Neural progenitor cell (in vitro differentiated cells): ENCODE measurements around the gene ZNF506. TPM values are rescaled to one million over a fixed set of nuclear protein-coding genes. Genes with fewer than 3 reads are reported as not detected.
"Not testable (repeated sequence)": the region's sequence is repeated elsewhere in the genome, so short reads cannot be mapped to it uniquely, and the experiment has no call there.

Experiments
- DNase-seq: peaks from one replicate; pipeline ENCODE4 v3.0.0-alpha.2; 2016; ENCODE audit warnings: low spot score
- H2AFZ ChIP-seq: fragments of 200-600 bp; sonication (generic); replicated peaks from 2 replicates; pipeline ENCODE4 v1.6.1; 2016; ENCODE audit warnings: antibody characterized with exemption
- H3F3A ChIP-seq: fragments of 200-600 bp; sonication (generic); 2 replicates; pipeline ENCODE4 v1.6.1; 2016; ENCODE audit warnings: antibody characterized with exemption, low read depth
- H3K27ac ChIP-seq: fragments of 200-600 bp; sonication (generic); 2 replicates; pipeline ENCODE4 v1.5.1; 2016; ENCODE audit warnings: mild to moderate bottlenecking
- H3K27me3 ChIP-seq: fragments of 200-600 bp; sonication (generic); 2 replicates; pipeline ENCODE4 v1.6.1; 2016; ENCODE audit warnings: mild to moderate bottlenecking, moderate library complexity
- H3K36me3 ChIP-seq: fragments of 200-600 bp; sonication (generic); 2 replicates; pipeline ENCODE4 v1.5.1; 2016
- H3K4me1 ChIP-seq: fragments of 200-600 bp; sonication (generic); 2 replicates; pipeline ENCODE4 v1.6.1; 2016; ENCODE audit warnings: mixed run types
- H3K4me2 ChIP-seq: fragments of 200-600 bp; sonication (generic); 2 replicates; pipeline ENCODE4 v1.6.1; 2016
- H3K4me3 ChIP-seq: fragments of 200-600 bp; sonication (generic); 2 replicates; pipeline ENCODE4 v1.5.1; 2016
- H3K79me2 ChIP-seq: fragments of 200-600 bp; sonication (generic); 2 replicates; pipeline ENCODE4 v1.6.1; 2016; ENCODE audit warnings: low read depth
- H3K9ac ChIP-seq: fragments of 200-600 bp; sonication (generic); 2 replicates; pipeline ENCODE4 v1.6.1; 2016
- H3K9me3 ChIP-seq: fragments of 200-600 bp; sonication (generic); 2 replicates; pipeline ENCODE4 v1.5.1; 2016; ENCODE audit warnings: low read depth
- H4K20me1 ChIP-seq: fragments of 200-600 bp; sonication (generic); 2 replicates; pipeline ENCODE4 v1.6.1; 2016; ENCODE audit warnings: low read depth
- H3K27ac Mint-ChIP-seq: 3 replicates; pipeline ENCODE4 v1.8.0; 2021; ENCODE audit warnings: mixed read lengths
- H3K27me3 Mint-ChIP-seq: 2 replicates; pipeline ENCODE4 v1.8.0; 2022; ENCODE audit warnings: low read depth, mild to moderate bottlenecking, inconsistent platforms, moderate library complexity, mixed read lengths; ENCODE audit not compliant: insufficient read depth
- H3K36me3 Mint-ChIP-seq: 3 replicates; pipeline ENCODE4 v1.8.0; 2021; ENCODE audit warnings: mixed read lengths
- H3K4me1 Mint-ChIP-seq: 3 replicates; pipeline ENCODE4 v1.8.0; 2021; ENCODE audit warnings: mixed read lengths
- H3K4me3 Mint-ChIP-seq: 3 replicates; pipeline ENCODE4 v1.8.0; 2021; ENCODE audit warnings: mild to moderate bottlenecking, moderate library complexity, mixed read lengths
- H3K9me3 Mint-ChIP-seq: 3 replicates; pipeline ENCODE4 v1.8.0; 2020; ENCODE audit warnings: mixed read lengths
- CTCF ChIP-seq: fragments of 200-600 bp; sonication (generic); IDR thresholded peaks from 2 replicates; pipeline ENCODE4 v1.5.1; 2017; ENCODE audit warnings: antibody characterized with exemption, mild to moderate bottlenecking
- EZH2 ChIP-seq: fragments of 200-600 bp; sonication (generic); IDR thresholded peaks from 2 replicates; pipeline ENCODE4 v1.6.1; 2017; ENCODE audit warnings: antibody characterized with exemption, mild to moderate bottlenecking, moderate library complexity
- EZH2phosphoT487 ChIP-seq: fragments of 200-600 bp; sonication (generic); IDR thresholded peaks from 2 replicates; pipeline ENCODE4 v1.6.1; 2017; ENCODE audit warnings: antibody characterized with exemption
- total RNA-seq: library from RNA; depleted of rRNA; stranded (reverse); fragments of >200 nt; gene quantifications from 2 replicates; pipeline ENCODE4 v1.2.3, GENCODE V29; 2015; ENCODE audit warnings: low replicate concordance

ZNF506 gene
- total RNA-seq, 1 donor from 2014 or later, result 19.9 TPM

GRCh38 chr19:19776206-19777008, 45.1 kb downstream of the ZNF506 start:
- Mint-ChIP-seq H3K4me1 (peaks cover 10% of the 10 kb centered on the region), H3K9me3 (peaks cover 33% of the 10 kb centered on the region)
- H3K27ac ChIP-seq, result no peak overlapping the region

DNA sequence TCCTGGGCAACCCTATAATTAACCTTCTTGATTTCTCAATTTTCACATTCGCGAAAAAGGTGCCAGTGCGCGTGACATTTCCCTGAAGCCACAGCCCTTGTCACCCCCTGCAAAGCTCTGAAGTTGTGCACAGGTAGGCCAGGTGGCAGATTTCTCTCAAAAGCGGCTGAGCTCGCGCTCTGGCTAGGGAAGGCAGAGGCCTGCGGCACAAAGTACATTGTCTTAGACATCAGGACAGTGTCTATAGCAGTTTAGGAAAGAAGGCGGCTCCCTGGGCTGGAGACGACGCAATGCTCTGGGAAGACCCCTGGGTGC, 45.7 kb downstream of the ZNF506 start:
- H3K9ac ChIP-seq, result peak overlapping the region; percentile 66
- H3K4me1 ChIP-seq, result peaks cover 15% of the 10 kb centered on the region
- no peaks in the 10 kb centered on the region for H3K36me3 ChIP-seq
- Mint-ChIP-seq H3K4me3 (peak overlapping the region; percentile 99), H3K27ac (peak overlapping the region; percentile 90), H3K9me3 (peaks cover 33% of the 10 kb centered on the region), H3K36me3 (peaks cover 19% of the 10 kb centered on the region), H3K27me3 (no peaks in the 10 kb centered on the region), H3K4me1 (peaks cover 10% of the 10 kb centered on the region)
- no peak overlapping the region for H3K27ac ChIP-seq
- no peak for DNase-seq
- H3K4me2 ChIP-seq, result peak overlapping the region; percentile 99
- H3F3A ChIP-seq, result peaks cover 9% of the 10 kb centered on the region
- H3K27me3 ChIP-seq, result no peaks in the 10 kb centered on the region
- peak overlapping the region; percentile 86 for H2AFZ ChIP-seq
- H3K4me3 ChIP-seq, result peak overlapping the region; percentile 96
- no peaks in the 10 kb centered on the region for H3K9me3 ChIP-seq
- TF ChIP-seq CTCF (no peak), EZH2 (no peak), EZH2phosphoT487 (no peak)
- H3K79me2 ChIP-seq, result peaks cover 31% of the 10 kb centered on the region
- H4K20me1 ChIP-seq, result no peaks in the 10 kb centered on the region

More at GRCh38 chr19:19776206-19777008, 45.1 kb downstream of the ZNF506 start:
- Histone ChIP-seq H3K9me3 (no peaks in the 10 kb centered on the region), H3K4me1 (peaks cover 15% of the 10 kb centered on the region), H3K36me3 (no peaks in the 10 kb centered on the region), H3K27me3 (no peaks in the 10 kb centered on the region), H2AFZ (peak overlapping the region; percentile 88), H3F3A (peaks cover 9% of the 10 kb centered on the region), H3K4me3 (peak overlapping the region; percentile 96), H3K79me2 (peaks cover 31% of the 10 kb centered on the region), H4K20me1 (no peaks in the 10 kb centered on the region), H3K9ac (peak overlapping the region; percentile 66), H3K4me2 (peak overlapping the region; percentile 99)
- Mint-ChIP-seq H3K36me3 (peaks cover 23% of the 10 kb centered on the region), H3K27ac (peak overlapping the region; percentile 90), H3K27me3 (no peaks in the 10 kb centered on the region), H3K4me3 (peak overlapping the region; percentile 99)
- TF ChIP-seq EZH2phosphoT487 (no peak), CTCF (no peak), EZH2 (no peak)
- peak; percentile 99 for DNase-seq

DNA sequence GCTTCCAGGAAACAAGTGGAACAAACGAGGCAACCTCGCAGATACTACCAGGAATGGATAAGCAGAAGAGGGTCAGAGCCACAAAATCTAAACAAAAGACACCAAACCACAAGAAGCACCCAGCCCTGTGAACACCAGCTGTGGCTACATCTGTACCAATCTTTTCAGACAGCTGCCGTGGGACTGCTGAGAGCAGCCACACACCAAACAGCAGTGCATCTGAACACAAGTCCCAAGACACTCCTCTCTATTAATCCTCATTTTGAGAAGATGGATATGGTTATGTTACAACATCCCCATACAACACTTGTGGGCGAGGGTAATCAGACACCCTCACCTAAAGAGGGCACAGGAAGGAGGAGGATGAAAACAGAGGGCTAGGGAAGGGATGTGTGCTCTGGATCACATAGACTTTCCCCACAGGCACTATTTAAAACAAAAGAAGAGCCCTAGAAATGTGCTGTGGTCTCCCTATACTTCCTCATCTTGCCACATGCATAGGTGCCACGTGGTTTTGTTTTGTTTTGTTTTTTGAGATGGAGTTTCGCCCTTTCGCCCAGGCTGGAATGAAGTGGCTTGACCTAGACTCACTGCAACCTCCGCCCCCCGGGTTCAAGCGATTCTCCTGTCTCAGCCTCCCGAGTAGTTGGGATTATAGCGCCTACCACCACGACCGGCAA, 47.1 kb downstream of the ZNF506 start:
- Mint-ChIP-seq H3K36me3 (peaks cover 12% of the 10 kb centered on the region), H3K4me1 (peaks cover 10% of the 10 kb centered on the region), H3K9me3 (peaks cover 29% of the 10 kb centered on the region), H3K27ac (no peak overlapping the region), H3K4me3 (peak overlapping the region; percentile 99), H3K27me3 (no peaks in the 10 kb centered on the region)
- no peak overlapping the region for H3K9ac ChIP-seq
- peaks cover 15% of the 10 kb centered on the region for H3K4me1 ChIP-seq
- no peak overlapping the region for H2AFZ ChIP-seq
- H3K9me3 ChIP-seq, result no peaks in the 10 kb centered on the region
- DNase-seq, result no peak
- TF ChIP-seq CTCF (no peak), EZH2phosphoT487 (no peak), EZH2 (no peak)
- H3K27me3 ChIP-seq, result no peaks in the 10 kb centered on the region
- no peaks in the 10 kb centered on the region for H4K20me1 ChIP-seq
- H3K4me2 ChIP-seq, result no peak overlapping the region
- no peaks in the 10 kb centered on the region for H3K36me3 ChIP-seq
- H3F3A ChIP-seq, result peaks cover 9% of the 10 kb centered on the region
- H3K4me3 ChIP-seq, result no peak overlapping the region
- H3K79me2 ChIP-seq, result peaks cover 27% of the 10 kb centered on the region
- no peak overlapping the region for H3K27ac ChIP-seq

DNA sequence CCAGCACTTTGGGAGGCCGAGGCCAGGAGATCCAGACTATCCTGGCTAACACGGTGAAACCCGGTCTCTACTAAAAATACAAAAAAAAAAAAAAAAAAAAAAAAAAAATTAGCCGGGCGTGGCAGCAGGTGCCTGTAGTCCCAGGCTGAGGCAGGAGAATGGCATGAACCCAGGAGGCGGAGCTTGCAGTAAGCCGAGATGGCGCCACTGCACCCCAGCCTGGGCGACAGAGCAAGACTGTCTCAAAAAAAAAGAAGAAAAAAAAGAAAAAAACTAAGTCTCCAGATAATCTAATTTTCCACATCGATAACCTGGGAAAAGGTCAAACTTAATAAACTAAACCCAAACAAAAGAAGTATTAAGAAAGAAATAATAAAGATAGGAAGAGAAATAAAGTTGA, 49.6 kb downstream of the ZNF506 start:
- H3K79me2 ChIP-seq, H2AFZ ChIP-seq, H3K4me1 Mint-ChIP-seq, H3K27me3 Mint-ChIP-seq, H3K27ac Mint-ChIP-seq, H4K20me1 ChIP-seq, H3K27me3 ChIP-seq, H3K4me3 ChIP-seq, DNase-seq, H3K9ac ChIP-seq, H3K36me3 Mint-ChIP-seq, H3K4me3 Mint-ChIP-seq, H3K36me3 ChIP-seq, H3F3A ChIP-seq, H3K27ac ChIP-seq, H3K9me3 ChIP-seq, H3K4me2 ChIP-seq, H3K4me1 ChIP-seq: not testable (repeated sequence)
- H3K9me3 Mint-ChIP-seq, result peaks cover 25% of the 10 kb centered on the region

DNA sequence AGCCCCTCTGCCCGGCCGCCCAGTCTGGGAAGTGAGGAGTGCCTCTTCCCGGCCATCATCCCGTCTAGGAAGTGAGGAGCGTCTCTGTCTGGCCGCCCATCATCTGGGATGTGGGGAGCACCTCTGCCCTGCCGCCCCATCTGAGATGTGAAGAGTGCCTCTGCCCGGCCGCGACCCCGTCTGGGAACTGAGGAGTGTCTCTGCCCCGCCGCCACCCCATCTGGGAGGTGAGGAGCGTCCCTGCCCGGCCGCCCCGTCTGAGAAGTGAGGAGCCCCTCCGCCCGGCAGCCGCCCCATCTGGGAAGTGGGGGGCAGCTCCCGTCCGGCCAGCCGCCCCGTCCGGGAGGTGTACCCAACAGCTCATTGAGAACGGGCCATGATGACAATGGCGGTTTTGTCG, 51.6 kb downstream of the ZNF506 start:
- not testable (repeated sequence) for H3K27me3 ChIP-seq, H3K27me3 Mint-ChIP-seq

More for the DNA sequence above, 51.6 kb downstream of the ZNF506 start:
- not testable (repeated sequence) for H2AFZ ChIP-seq, H3K4me1 ChIP-seq, DNase-seq, H3K4me3 Mint-ChIP-seq, H3K36me3 Mint-ChIP-seq, H3K79me2 ChIP-seq, H3K4me2 ChIP-seq, H3K4me1 Mint-ChIP-seq, H3K4me3 ChIP-seq, H4K20me1 ChIP-seq, H3F3A ChIP-seq, H3K27ac Mint-ChIP-seq, H3K9me3 ChIP-seq, H3K36me3 ChIP-seq, H3K9ac ChIP-seq, H3K27ac ChIP-seq
- peaks cover 37% of the 10 kb centered on the region for H3K9me3 Mint-ChIP-seq
